Left lobe of liver (tissue), 2 donors: ENCODE data around the gene ITPK1. TPM values are rescaled to one million over a fixed set of nuclear protein-coding genes. Genes with fewer than 3 reads are reported as not detected.

Experiments used
- ATAC-seq: fragments of 200-7000 bp; cut with Tn5 transposase; one replicate; pipeline ENCODE4 v1.9.1; 2020; ENCODE audit warnings: mild to moderate bottlenecking, moderate library complexity
- DNase-seq: peaks from one replicate; pipeline ENCODE4 v3.0.0-alpha.2; 2020; ENCODE audit warnings: low spot score
- total RNA-seq: library from RNA; stranded (reverse); gene quantifications from one replicate; pipeline ENCODE4 v1.2.1, GENCODE V29; 2021
- donor health status: DM: no; HTN: no; CAD: no; lungs with moderate emphysema.
- donor health status: DM: no; HTN: yes; CAD: no.

ITPK1 gene
- total RNA-seq, 1 donor from 2014 or later: 61.3 TPM

- DNase-seq (no peak), ATAC-seq (no peak)
Measured at GRCh38 chr14:93014058-93015023, 101.4 kb downstream of the ITPK1 start.

- no peak for ATAC-seq
- no peak for DNase-seq
Measured at GRCh38 chr14:93012951-93013719, 102.6 kb downstream of the ITPK1 start.

GRCh38 chr14:93012506-93012905 is 103.2 kb downstream of the ITPK1 start:
- ATAC-seq (peak; percentile 49), DNase-seq (no peak)

GRCh38 chr14:93011650-93012325 is 103.9 kb downstream of the ITPK1 start:
- no peak for DNase-seq
- ATAC-seq: peak; percentile 51

- no peak for DNase-seq
- ATAC-seq: no peak
Measured at GRCh38 chr14:93011141-93011529, 104.6 kb downstream of the ITPK1 start.

GRCh38 chr14:93010522-93011140 is 105.1 kb downstream of the ITPK1 start:
- no peak for DNase-seq
- ATAC-seq: peak; percentile 6

- no peak for ATAC-seq
- DNase-seq: no peak
Measured at GRCh38 chr14:93010130-93010499, 105.6 kb downstream of the ITPK1 start.

GRCh38 chr14:93009471-93010129 is 106.1 kb downstream of the ITPK1 start:
- no peak for DNase-seq
- no peak for ATAC-seq

- ATAC-seq (no peak), DNase-seq (no peak)
Measured at GRCh38 chr14:93008381-93008780, 107.3 kb downstream of the ITPK1 start.

- DNase-seq (no peak), ATAC-seq (no peak)
Measured at GRCh38 chr14:93007225-93007997, 108.3 kb downstream of the ITPK1 start.

GRCh38 chr14:93006567-93007051 is 109.1 kb downstream of the ITPK1 start:
- no peak for DNase-seq
- ATAC-seq: no peak

- DNase-seq: no peak
- peak; percentile 41 for ATAC-seq
Measured at GRCh38 chr14:93005838-93006237, 109.9 kb downstream of the ITPK1 start.

- ATAC-seq: peak; percentile 78
- peak; percentile 60 for DNase-seq
Measured at GRCh38 chr14:93005135-93005813, 110.5 kb downstream of the ITPK1 start.

GRCh38 chr14:93004699-93005082 is 111.0 kb downstream of the ITPK1 start:
- ATAC-seq: no peak
- no peak for DNase-seq

GRCh38 chr14:93003945-93004698 is 111.6 kb downstream of the ITPK1 start:
- ATAC-seq (no peak), DNase-seq (no peak)

- DNase-seq (no peak), ATAC-seq (no peak)
Measured at GRCh38 chr14:93002851-93003298, 112.8 kb downstream of the ITPK1 start.

- DNase-seq: no peak
- no peak for ATAC-seq
Measured at GRCh38 chr14:93002049-93002448, 113.7 kb downstream of the ITPK1 start.

- peak; percentile 78 for DNase-seq
- ATAC-seq: peak; percentile 77
Measured at GRCh38 chr14:92998946-92999345, 116.8 kb downstream of the ITPK1 start.
